Fibroblast of mammary gland (primary cell): Measurements from ENCODE around the gene DPF3.
A peak's percentile ranks its signal among the peaks of the same experiment; 100 is the strongest.

ENCODE experiments used
- DNase-seq: peaks from one replicate; pipeline ENCODE4 v3.0.0-alpha.2; 2010; ENCODE audit warnings: low read depth
- H3K4me3 ChIP-seq: 2 replicates; pipeline ENCODE4 v1.5.1; 2011; ENCODE audit warnings: low read depth, mild to moderate bottlenecking, low read length, moderate library complexity; ENCODE audit not compliant: control insufficient read depth
- CTCF ChIP-seq: conservative IDR thresholded peaks from 2 replicates; pipeline ENCODE4 v1.5.1; 2011; ENCODE audit warnings: low read depth, low read length, inconsistent platforms; ENCODE audit not compliant: control insufficient read depth, insufficient read depth

Gene DPF3

GRCh38 chr14:72888636-72889201, 5.2 kb downstream of the DPF3 start:
- no peak for TF ChIP-seq CTCF
- H3K4me3 ChIP-seq = no peak overlapping the region
- DNase-seq = peak; percentile 16

GRCh38 chr14:72888192-72888591, 5.7 kb downstream of the DPF3 start:
- TF ChIP-seq CTCF = no peak
- no peak for DNase-seq
- no peak overlapping the region for H3K4me3 ChIP-seq

- H3K4me3 ChIP-seq = no peak overlapping the region
- DNase-seq = no peak
- TF ChIP-seq CTCF = no peak
Measured at GRCh38 chr14:72887514-72887913, 6.4 kb downstream of the DPF3 start.

- DNase-seq = no peak
- H3K4me3 ChIP-seq = no peak overlapping the region
- TF ChIP-seq CTCF = no peak
Measured at GRCh38 chr14:72884386-72884785, 9.5 kb downstream of the DPF3 start.

GRCh38 chr14:72883961-72884360, 9.9 kb downstream of the DPF3 start:
- TF ChIP-seq CTCF = no peak
- no peak overlapping the region for H3K4me3 ChIP-seq
- DNase-seq = no peak

- TF ChIP-seq CTCF = no peak
- no peak overlapping the region for H3K4me3 ChIP-seq
- no peak for DNase-seq
Measured at GRCh38 chr14:72883109-72883508, 10.8 kb downstream of the DPF3 start.

GRCh38 chr14:72882463-72882862, 11.4 kb downstream of the DPF3 start:
- H3K4me3 ChIP-seq = no peak overlapping the region
- DNase-seq = no peak
- no peak for TF ChIP-seq CTCF
